Trophoblast cell (in vitro differentiated cells and primary cell): ENCODE measurements around the gene TCERG1L.

ENCODE experiments used
- DNase-seq, 2 donors: peaks; one replicate each; pipeline ENCODE4 v3.0.0-alpha.2; 2016
- H2AFZ ChIP-seq: 2 replicates; pipeline ENCODE4 v1.6.1; 2013; ENCODE audit warnings: low read length, moderate library complexity, mild to moderate bottlenecking; ENCODE audit not compliant: insufficient read depth, poor library complexity
- H2AK5ac ChIP-seq: 2 replicates; pipeline ENCODE4 v1.6.1; 2013; ENCODE audit warnings: mild to moderate bottlenecking, low read length
- H2BK120ac ChIP-seq: 2 replicates; pipeline ENCODE4 v1.6.1; 2013; ENCODE audit warnings: low read length, mild to moderate bottlenecking, moderate library complexity; ENCODE audit not compliant: insufficient read depth, poor library complexity
- H2BK12ac ChIP-seq: 2 replicates; pipeline ENCODE4 v1.6.1; 2013; ENCODE audit warnings: mild to moderate bottlenecking, low read length, moderate library complexity
- H2BK5ac ChIP-seq: 2 replicates; pipeline ENCODE4 v1.6.1; 2013; ENCODE audit warnings: low read length, low read depth, moderate library complexity, mild to moderate bottlenecking; ENCODE audit not compliant: poor library complexity
- H3K14ac ChIP-seq: 2 replicates; pipeline ENCODE4 v1.6.1; 2013; ENCODE audit warnings: mild to moderate bottlenecking, low read length
- H3K18ac ChIP-seq: 2 replicates; pipeline ENCODE4 v1.6.1; 2013; ENCODE audit warnings: mild to moderate bottlenecking, low read length
- H3K23ac ChIP-seq: 2 replicates; pipeline ENCODE4 v1.6.1; 2013; ENCODE audit warnings: low read length
- H3K27ac ChIP-seq: 2 replicates; pipeline ENCODE4 v1.5.1; 2013; ENCODE audit warnings: low read depth, mild to moderate bottlenecking, inconsistent platforms, low read length, moderate library complexity
- H3K27me3 ChIP-seq: 2 replicates; pipeline ENCODE4 v1.6.1; 2013; ENCODE audit warnings: inconsistent platforms, mild to moderate bottlenecking, low read length, moderate library complexity; ENCODE audit not compliant: insufficient read depth
- H3K36me3 ChIP-seq, 2 experiments: 1 replicate in 1 of 2; 2 replicates in 1 of 2; pipeline ENCODE4 v1.6.1; 2013; ENCODE audit warnings: low read length in 2 of 2, mild to moderate bottlenecking in 2 of 2, moderate library complexity in 1 of 2; ENCODE audit not compliant: insufficient read depth in 2 of 2, control insufficient read depth in 1 of 2
- H3K4ac ChIP-seq: 2 replicates; pipeline ENCODE4 v1.6.1; 2013; ENCODE audit warnings: low read depth, mild to moderate bottlenecking, low read length, moderate library complexity
- H3K4me1 ChIP-seq, 2 experiments: 1 replicate in 1 of 2; 2 replicates in 1 of 2; pipeline ENCODE4 v1.6.1; 2013; ENCODE audit warnings: low read length in 2 of 2, mild to moderate bottlenecking in 2 of 2, moderate library complexity in 1 of 2; ENCODE audit not compliant: insufficient read depth in 2 of 2, control insufficient read depth in 1 of 2
- H3K4me2 ChIP-seq: 2 replicates; pipeline ENCODE4 v1.6.1; 2013; ENCODE audit warnings: inconsistent platforms, mild to moderate bottlenecking, low read length, moderate library complexity
- H3K4me3 ChIP-seq: 2 replicates; pipeline ENCODE4 v1.5.1; 2013; ENCODE audit warnings: mild to moderate bottlenecking, low read depth, low read length, inconsistent platforms
- H3K79me1 ChIP-seq: one replicate; pipeline ENCODE4 v1.6.1; 2013; ENCODE audit warnings: low read length
- H3K79me2 ChIP-seq: 2 replicates; pipeline ENCODE4 v1.6.1; 2013; ENCODE audit warnings: low read length, mild to moderate bottlenecking; ENCODE audit not compliant: control insufficient read depth, insufficient read depth, poor library complexity
- H3K9ac ChIP-seq: 2 replicates; pipeline ENCODE4 v1.6.1; 2013; ENCODE audit warnings: mild to moderate bottlenecking, low read length
- H3K9me3 ChIP-seq: 2 replicates; pipeline ENCODE4 v1.6.1; 2013; ENCODE audit warnings: low read depth, mild to moderate bottlenecking, control low read depth, inconsistent platforms, low read length; ENCODE audit not compliant: insufficient read depth
- H4K12ac ChIP-seq: 2 replicates; pipeline ENCODE4 v1.6.1; 2013; ENCODE audit warnings: low read depth, mild to moderate bottlenecking, low read length, moderate library complexity
- H4K8ac ChIP-seq: 2 replicates; pipeline ENCODE4 v1.6.1; 2013; ENCODE audit warnings: low read depth, mild to moderate bottlenecking, low read length, moderate library complexity
- H4K91ac ChIP-seq: one replicate; pipeline ENCODE4 v1.6.1; 2013; ENCODE audit warnings: low read depth, mild to moderate bottlenecking, low read length, moderate library complexity
- WGBS: extraction: QIAGEN DNeasy Blood & Tissue Kit; methylation state at CpG from one replicate; pipeline ENCODE4 v1.1.7; 2013; ENCODE audit warnings: missing lambda C conversion rate; ENCODE audit not compliant: insufficient read length, insufficient coverage; ENCODE audit errors: extremely low coverage; 5-methylcytosine and 5-hydroxymethylcytosine counted together

The TCERG1L gene

GRCh38 chr10:131149586-131149985 is 161.9 kb downstream of the TCERG1L start:
- Histone ChIP-seq H3K27ac (no peak overlapping the region), H4K12ac (no peak overlapping the region), H3K14ac (no peak overlapping the region), H3K27me3 (no peaks in the 10 kb centered on the region), H2BK120ac (no peak overlapping the region), H2BK12ac (no peak overlapping the region), H3K36me3 (peaks cover under 1 to 3% of the 10 kb centered on the region in 2 experiments), H3K4me2 (no peak overlapping the region), H3K4me1 (no peaks in the 10 kb centered on the region), H3K4ac (no peak overlapping the region), H2BK5ac (no peak overlapping the region), H2AFZ (no peak overlapping the region), H4K91ac (no peak overlapping the region), H3K79me1 (no peaks in the 10 kb centered on the region), H3K18ac (no peak overlapping the region), H3K9ac (no peak overlapping the region), H3K79me2 (no peaks in the 10 kb centered on the region), H3K4me3 (no peak overlapping the region), H3K9me3 (peaks cover 4% of the 10 kb centered on the region), H2AK5ac (no peak overlapping the region), H4K8ac (no peak overlapping the region), H3K23ac (no peak overlapping the region)
- no CpG with 5 or more reads among the region's 10 CpGs for WGBS
- no peak for DNase-seq

- no peak for DNase-seq
- Histone ChIP-seq H3K14ac (no peak overlapping the region), H3K4me1 (no peaks in the 10 kb centered on the region), H4K8ac (no peak overlapping the region), H2AK5ac (no peak overlapping the region), H2BK120ac (no peak overlapping the region), H3K23ac (no peak overlapping the region), H3K27me3 (no peaks in the 10 kb centered on the region), H2AFZ (no peak overlapping the region), H3K9ac (no peak overlapping the region), H3K4me2 (no peak overlapping the region), H3K79me2 (no peaks in the 10 kb centered on the region), H3K36me3 (peaks cover 0 to 3% of the 10 kb centered on the region in 2 experiments), H3K4ac (no peak overlapping the region), H3K18ac (no peak overlapping the region), H2BK12ac (no peak overlapping the region), H4K12ac (no peak overlapping the region), H3K9me3 (peaks cover 4% of the 10 kb centered on the region), H3K79me1 (no peaks in the 10 kb centered on the region), H3K4me3 (no peak overlapping the region), H3K27ac (no peak overlapping the region), H2BK5ac (no peak overlapping the region), H4K91ac (no peak overlapping the region)
- no CpG with 5 or more reads among the region's 3 CpGs for WGBS
These were observed 162.4 kb downstream of the TCERG1L start for GRCh38 chr10:131149111-131149510.

- H3K4ac ChIP-seq, result no peak overlapping the region
- H3K79me1 ChIP-seq, result no peaks in the 10 kb centered on the region
- no peaks in the 10 kb centered on the region for H3K4me1 ChIP-seq
- no peak for DNase-seq
- H3K79me2 ChIP-seq, result no peaks in the 10 kb centered on the region
- H3K14ac ChIP-seq, result no peak overlapping the region
- H4K91ac ChIP-seq, result no peak overlapping the region
- H2AK5ac ChIP-seq, result no peak overlapping the region
- H3K23ac ChIP-seq, result no peak overlapping the region
- WGBS, result no CpG with 5 or more reads among the region's 3 CpGs
- H2BK5ac ChIP-seq, result no peak overlapping the region
- peaks cover 4% of the 10 kb centered on the region for H3K9me3 ChIP-seq
- no peak overlapping the region for H2BK120ac ChIP-seq
- H3K18ac ChIP-seq, result no peak overlapping the region
- H3K9ac ChIP-seq, result no peak overlapping the region
- H2AFZ ChIP-seq, result no peak overlapping the region
- H4K12ac ChIP-seq, result no peak overlapping the region
- peaks cover 0 to 3% of the 10 kb centered on the region in 2 experiments for H3K36me3 ChIP-seq
- H3K27me3 ChIP-seq, result no peaks in the 10 kb centered on the region
- H3K4me2 ChIP-seq, result no peak overlapping the region
- H3K4me3 ChIP-seq, result no peak overlapping the region
- no peak overlapping the region for H3K27ac ChIP-seq
- H2BK12ac ChIP-seq, result no peak overlapping the region
- H4K8ac ChIP-seq, result no peak overlapping the region
These were observed 163.3 kb downstream of the TCERG1L start for GRCh38 chr10:131148270-131148669.

- Histone ChIP-seq H3K79me1 (no peaks in the 10 kb centered on the region), H4K12ac (no peak overlapping the region), H3K14ac (no peak overlapping the region), H3K4me1 (no peaks in the 10 kb centered on the region), H3K27me3 (no peaks in the 10 kb centered on the region), H2BK5ac (no peak overlapping the region), H2BK120ac (no peak overlapping the region), H2AK5ac (no peak overlapping the region), H3K4me3 (no peak overlapping the region), H3K79me2 (no peaks in the 10 kb centered on the region), H4K8ac (no peak overlapping the region), H3K9ac (no peak overlapping the region), H3K36me3 (no peaks in the 10 kb centered on the region), H3K27ac (no peak overlapping the region), H2AFZ (no peak overlapping the region), H3K9me3 (peaks cover 2% of the 10 kb centered on the region), H3K4ac (no peak overlapping the region), H3K23ac (no peak overlapping the region), H2BK12ac (no peak overlapping the region), H4K91ac (no peak overlapping the region), H3K4me2 (no peak overlapping the region), H3K18ac (no peak overlapping the region)
- no peak for DNase-seq
- WGBS, result no CpG with 5 or more reads among the region's 27 CpGs
These were observed 164.1 kb downstream of the TCERG1L start for GRCh38 chr10:131147301-131147975.
